Natural killer cell (primary cell): ENCODE results near the gene CLDN14. TPM values are rescaled to one million over a fixed set of nuclear protein-coding genes. Genes with fewer than 3 reads are reported as not detected.

Experiments
- ATAC-seq, 3 donors: fragments of 150-1000 bp in 2 of 3; fragments of 200-7000 bp in 1 of 3; cut with Tn5 transposase; 1 replicate in 1 of 3; 2 replicates in 2 of 3; pipeline ENCODE4 v1.10.0; 2021; ENCODE audit warnings: mild to moderate bottlenecking in 2 of 3, moderate library complexity in 2 of 3
- DNase-seq, 2 donors: peaks; one replicate each; pipeline versions ENCODE4 v3.0.0 to v3.0.0-alpha.2; 2013 to 2021; ENCODE audit warnings: mixed read lengths in 1 of 2
- H3K27ac ChIP-seq: one replicate; pipeline ENCODE4 v1.5.1; 2013; ENCODE audit warnings: mild to moderate bottlenecking, low read length
- H3K27me3 ChIP-seq: one replicate; pipeline ENCODE4 v1.6.1; 2013; ENCODE audit warnings: low read length; ENCODE audit not compliant: control insufficient read depth, insufficient read depth
- H3K36me3 ChIP-seq: one replicate; pipeline ENCODE4 v1.6.1; 2013; ENCODE audit warnings: low read length; ENCODE audit not compliant: control insufficient read depth, insufficient read depth
- H3K4me1 ChIP-seq: one replicate; pipeline ENCODE4 v1.6.1; 2013; ENCODE audit warnings: low read length; ENCODE audit not compliant: control insufficient read depth, insufficient read depth
- H3K4me3 ChIP-seq: one replicate; pipeline ENCODE4 v1.5.1; 2013; ENCODE audit warnings: low read length
- H3K9me3 ChIP-seq: one replicate; pipeline ENCODE4 v1.6.1; 2013; ENCODE audit warnings: low read length; ENCODE audit not compliant: control insufficient read depth, insufficient read depth
- H3K27ac Mint-ChIP-seq, 2 donors: one replicate each; pipeline ENCODE4 v1.8.0; 2022; ENCODE audit warnings: mild to moderate bottlenecking in 2 of 2, mixed read lengths in 2 of 2, moderate library complexity in 1 of 2
- H3K27me3 Mint-ChIP-seq, 2 donors: one replicate each; pipeline ENCODE4 v1.8.0; 2022; ENCODE audit warnings: low read depth in 2 of 2, mixed read lengths in 2 of 2
- H3K36me3 Mint-ChIP-seq: one replicate; pipeline ENCODE4 v1.8.0; 2022; ENCODE audit warnings: mixed read lengths
- H3K4me1 Mint-ChIP-seq, 2 donors: one replicate each; pipeline ENCODE4 v1.8.0; 2022; ENCODE audit warnings: mixed read lengths in 2 of 2
- H3K4me3 Mint-ChIP-seq: one replicate; pipeline ENCODE4 v1.8.0; 2022; ENCODE audit warnings: mild to moderate bottlenecking, moderate library complexity, mixed read lengths
- H3K9me3 Mint-ChIP-seq, 2 donors: one replicate each; pipeline ENCODE4 v1.8.0; 2022; ENCODE audit warnings: mixed read lengths in 2 of 2
- CTCF ChIP-seq: fragments of 200-600 bp; IDR thresholded peaks from one replicate; pipeline ENCODE4 v1.8.0; 2022; ENCODE audit warnings: antibody characterized with exemption
- WGBS: methylation state at CpG from one replicate; pipeline ENCODE4 v1.1.7; 2013; ENCODE audit warnings: missing lambda C conversion rate; ENCODE audit not compliant: insufficient coverage; 5-methylcytosine and 5-hydroxymethylcytosine counted together
- intact Hi-C: fragments of 100-400 bp; cut with micrococcal nuclease; formaldehyde crosslinking; loops from one replicate; pipeline ENCODE4 v1.14.2; 2022
- total RNA-seq, 4 donors: library from RNA; stranded (reverse); fragments of 120-200 nt in 1 of 4; gene quantifications; one replicate each; pipeline versions ENCODE4 v1.2.3 to v1.2.4, GENCODE V29; 2013 to 2022

Gene CLDN14
- total RNA-seq, 3 donors from 2014 or later (not counting 1 experiment from before 2014, with no cell fraction given), result not detected

- H3K4me1 Mint-ChIP-seq, result peaks cover 15 to 30% of the 10 kb centered on the region in 2 donors
- H3K9me3 Mint-ChIP-seq, result no peaks in the 10 kb centered on the region
- TF ChIP-seq CTCF, result peak; percentile 17
- H3K4me3 Mint-ChIP-seq, result peak overlapping the region; percentile 87
- peak; percentile 65 to 79 for DNase-seq
- H3K9me3 ChIP-seq, result no peaks in the 10 kb centered on the region
- H3K27me3 ChIP-seq, result no peaks in the 10 kb centered on the region
- intact Hi-C loops, result loop anchor here (1.0 to 2.0 kb wide), 2 partner anchors 35 to 109 kb away; no protein-coding TSS in a partner anchor
- peak overlapping the region; percentile 25 for H3K4me3 ChIP-seq
- peak overlapping the region; percentile 81 for H3K27ac ChIP-seq
- peak overlapping the region; percentile 92 to 94 for H3K27ac Mint-ChIP-seq
- H3K4me1 ChIP-seq, result peaks cover 19% of the 10 kb centered on the region
- peak; percentile 88 to 92 (median 92) for ATAC-seq
- WGBS, result 2% methylated on average over 22 of the region's 22 CpGs
- peaks cover 0 to 5% of the 10 kb centered on the region in 2 donors for H3K27me3 Mint-ChIP-seq
- no peaks in the 10 kb centered on the region for H3K36me3 ChIP-seq
- H3K36me3 Mint-ChIP-seq, result no peaks in the 10 kb centered on the region
Measured at GRCh38 chr21:36429947-36430546, 49.9 kb downstream of the CLDN14 start.

- H3K4me1 ChIP-seq, result peaks cover 21% of the 10 kb centered on the region
- Mint-ChIP-seq H3K9me3 (no peaks in the 10 kb centered on the region), H3K4me1 (peaks cover 18 to 36% of the 10 kb centered on the region in 2 donors), H3K27ac (peak overlapping the region; percentile 92 to 94), H3K4me3 (peak overlapping the region; percentile 50), H3K36me3 (no peaks in the 10 kb centered on the region), H3K27me3 (peaks cover 0 to 3% of the 10 kb centered on the region in 2 donors)
- ATAC-seq, result no peak
- no peak overlapping the region for H3K4me3 ChIP-seq
- intact Hi-C loops, result no loop called here
- DNase-seq, result no peak
- 86% methylated on average over 12 of the region's 12 CpGs for WGBS
- H3K27ac ChIP-seq, result peak overlapping the region; percentile 81
- H3K36me3 ChIP-seq, result no peaks in the 10 kb centered on the region
- H3K9me3 ChIP-seq, result no peaks in the 10 kb centered on the region
- no peaks in the 10 kb centered on the region for H3K27me3 ChIP-seq
- no peak for TF ChIP-seq CTCF
Measured at GRCh38 chr21:36428761-36429432, 51.0 kb downstream of the CLDN14 start.

DNA sequence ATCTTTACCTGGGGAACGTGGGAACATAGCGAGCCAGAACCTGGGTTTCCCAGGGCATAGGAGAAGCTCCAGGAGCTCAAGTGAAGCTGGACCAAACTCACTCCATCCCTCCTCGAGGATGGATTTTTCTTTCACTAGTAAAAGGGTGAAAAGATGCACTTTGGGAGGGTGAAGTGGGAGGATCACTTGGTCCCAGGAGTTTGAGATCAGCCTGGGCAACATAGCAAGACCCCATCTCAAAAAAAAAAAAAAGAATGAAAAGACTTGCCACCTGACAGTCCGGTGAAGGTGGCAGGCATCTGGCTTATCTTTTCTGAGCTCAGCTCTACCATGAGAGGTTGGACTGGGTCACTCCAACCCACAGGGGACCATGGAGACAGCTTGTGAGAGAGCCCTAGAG is 52.4 kb downstream of the CLDN14 start:
- no peak overlapping the region for H3K4me3 ChIP-seq
- no peaks in the 10 kb centered on the region for H3K36me3 Mint-ChIP-seq
- no peaks in the 10 kb centered on the region for H3K27me3 ChIP-seq

More for the DNA sequence above, 52.4 kb downstream of the CLDN14 start:
- H3K27ac Mint-ChIP-seq, result peak overlapping the region in 1 of 2 donors; percentile 44
- Histone ChIP-seq H3K9me3 (no peaks in the 10 kb centered on the region), H3K36me3 (no peaks in the 10 kb centered on the region), H3K4me1 (peaks cover 35% of the 10 kb centered on the region), H3K27ac (no peak overlapping the region)
- 89% methylated on average over 3 of the region's 4 CpGs for WGBS
- peaks cover 0 to 3% of the 10 kb centered on the region in 2 donors for H3K27me3 Mint-ChIP-seq
- intact Hi-C loops, result no loop called here
- no peak for TF ChIP-seq CTCF
- DNase-seq, result no peak
- H3K4me1 Mint-ChIP-seq, result peaks cover 31 to 50% of the 10 kb centered on the region in 2 donors
- no peak for ATAC-seq
- H3K9me3 Mint-ChIP-seq, result no peaks in the 10 kb centered on the region
- H3K4me3 Mint-ChIP-seq, result peak overlapping the region; percentile 49
